Liver (tissue), 9 donors: ENCODE data around the gene CLMN. TPM values are rescaled to one million over a fixed set of nuclear protein-coding genes. Genes with fewer than 3 reads are reported as not detected.

Experiments used
- DNase-seq: peaks from one replicate; pipeline ENCODE4 v3.0.0-alpha.2; 2017; ENCODE audit warnings: low spot score
- H3K27ac ChIP-seq, 2 donors: one replicate each; pipeline ENCODE4 v1.7.0; 2013; ENCODE audit warnings: inconsistent platforms in 2 of 2, low read length in 2 of 2, control low read depth in 1 of 2, low read depth in 1 of 2, mild to moderate bottlenecking in 1 of 2
- H3K27me3 ChIP-seq, 4 donors: one replicate each; pipeline versions ENCODE4 v1.6.1 to v1.7.0; 2013; ENCODE audit warnings: low read length in 3 of 4, inconsistent platforms in 1 of 4, mild to moderate bottlenecking in 1 of 4, moderate library complexity in 1 of 4; ENCODE audit not compliant: control insufficient read depth in 4 of 4, insufficient read depth in 4 of 4
- H3K36me3 ChIP-seq, 4 donors: one replicate each; pipeline versions ENCODE4 v1.6.1 to v1.7.0; 2013; ENCODE audit warnings: low read length in 3 of 4, mild to moderate bottlenecking in 3 of 4, low read depth in 1 of 4, moderate library complexity in 1 of 4; ENCODE audit not compliant: control insufficient read depth in 4 of 4, insufficient read depth in 3 of 4
- H3K4me1 ChIP-seq, 4 donors: one replicate each; pipeline versions ENCODE4 v1.6.1 to v1.7.0; 2013; ENCODE audit warnings: low read length in 3 of 4, mild to moderate bottlenecking in 3 of 4, moderate library complexity in 1 of 4; ENCODE audit not compliant: control insufficient read depth in 4 of 4, insufficient read depth in 4 of 4
- H3K4me3 ChIP-seq, 3 donors: one replicate each; pipeline versions ENCODE4 v1.6.1 to v1.7.0; 2013; ENCODE audit warnings: low read length in 3 of 3, control low read depth in 1 of 3, low read depth in 1 of 3, mild to moderate bottlenecking in 1 of 3
- H3K9ac ChIP-seq, 2 donors: one replicate each; pipeline ENCODE4 v1.7.0; 2013; ENCODE audit warnings: low read length in 2 of 2, mild to moderate bottlenecking in 2 of 2, moderate library complexity in 2 of 2, control low read depth in 1 of 2, low read depth in 1 of 2
- H3K9me3 ChIP-seq, 4 donors: one replicate each; pipeline versions ENCODE4 v1.6.1 to v1.7.0; 2013; ENCODE audit warnings: low read length in 3 of 4; ENCODE audit not compliant: control insufficient read depth in 4 of 4
- EGR1 ChIP-seq, 2 donors: IDR thresholded peaks; 2 replicates each; pipeline ENCODE4 v1.6.1; 2016 to 2018; ENCODE audit warnings: antibody characterized with exemption in 2 of 2, low read depth in 2 of 2
- FOXA1 ChIP-seq: IDR thresholded peaks from 2 replicates; pipeline ENCODE4 v1.6.1; 2016; ENCODE audit warnings: antibody characterized with exemption
- FOXA2 ChIP-seq: IDR thresholded peaks from 2 replicates; pipeline ENCODE4 v1.6.1; 2016; ENCODE audit warnings: antibody characterized with exemption
- GABPA ChIP-seq, 2 donors: IDR thresholded peaks in 1 of 2; conservative IDR thresholded peaks in 1 of 2; 2 replicates each; pipeline ENCODE4 v1.6.1; 2016; ENCODE audit warnings: antibody characterized with exemption in 2 of 2, mild to moderate bottlenecking in 1 of 2, moderate library complexity in 1 of 2
- HNF4A ChIP-seq, 2 donors: conservative IDR thresholded peaks; 2 replicates each; pipeline ENCODE4 v1.6.1; 2016; ENCODE audit warnings: antibody characterized with exemption in 2 of 2, mild to moderate bottlenecking in 2 of 2
- HNF4G ChIP-seq: IDR thresholded peaks from 2 replicates; pipeline ENCODE4 v1.6.1; 2016; ENCODE audit warnings: antibody characterized with exemption
- JUND ChIP-seq, 2 donors: IDR thresholded peaks; 2 replicates each; pipeline ENCODE4 v1.6.1; 2016; ENCODE audit warnings: antibody characterized with exemption in 2 of 2
- NR2F2 ChIP-seq: IDR thresholded peaks from 2 replicates; pipeline ENCODE4 v1.6.1; 2016; ENCODE audit warnings: antibody characterized with exemption
- RAD21 ChIP-seq, 2 donors: IDR thresholded peaks; 2 replicates each; pipeline ENCODE4 v1.6.1; 2016; ENCODE audit warnings: antibody characterized with exemption in 2 of 2, mild to moderate bottlenecking in 2 of 2
- RXRA ChIP-seq, 2 donors: IDR thresholded peaks; 2 replicates each; pipeline ENCODE4 v1.6.1; 2017 to 2018; ENCODE audit warnings: antibody characterized with exemption in 2 of 2, mild to moderate bottlenecking in 1 of 2
- SP1 ChIP-seq: IDR thresholded peaks from 2 replicates; pipeline ENCODE4 v1.6.1; 2018; ENCODE audit warnings: antibody characterized with exemption, mild to moderate bottlenecking
- TAF1 ChIP-seq: conservative IDR thresholded peaks from 2 replicates; pipeline ENCODE4 v1.6.1; 2016; ENCODE audit warnings: antibody characterized with exemption, mild to moderate bottlenecking
- YY1 ChIP-seq: IDR thresholded peaks from 2 replicates; pipeline ENCODE4 v1.6.1; 2016; ENCODE audit warnings: antibody characterized with exemption, mild to moderate bottlenecking
- WGBS: extraction: QIAGEN DNeasy Blood & Tissue Kit; methylation state at CpG from one replicate; pipeline ENCODE4 v1.1.7; 2013; 5-methylcytosine and 5-hydroxymethylcytosine counted together
- polyA plus RNA-seq, 2 donors: library from polyadenylated mRNA; stranded (reverse) in 1 of 2; unstranded in 1 of 2; fragments of 200-250 nt in 1 of 2; fragments of >200 nt in 1 of 2; fragmentation: Nextera tagmentation in 1 of 2; extraction: Ambion mirVana in 1 of 2; gene quantifications; one replicate each; pipeline versions ENCODE4 v1.2.1 to v1.2.3, GENCODE V29; 2013 to 2015
- total RNA-seq, 2 donors: library from RNA; depleted of rRNA; stranded (reverse); fragments of >200 nt; gene quantifications; one replicate each; pipeline ENCODE4 v1.2.3, GENCODE V29; 2014
- TF ChIP-seq, protein P1 (sequence below): IDR thresholded peaks from 2 replicates; pipeline ENCODE4 v1.6.1; 2016; ENCODE audit warnings: antibody characterized with exemption, mild to moderate bottlenecking
- TF ChIP-seq, protein P2 (sequence below): IDR thresholded peaks from 2 replicates; pipeline ENCODE4 v1.6.1; 2016; ENCODE audit warnings: antibody characterized with exemption
- TF ChIP-seq, protein P3 (sequence below): IDR thresholded peaks from 2 replicates; pipeline ENCODE4 v1.6.1; 2016; ENCODE audit warnings: antibody characterized with exemption
- TF ChIP-seq, protein P4 (sequence below): fragments of 150-350 bp; IDR thresholded peaks from 2 replicates; pipeline ENCODE4 v1.5.1; 2017; ENCODE audit warnings: improper control_type of control experiment, low read depth, low read length; ENCODE audit not compliant: missing input control
- TF ChIP-seq, protein P5 (sequence below): IDR thresholded peaks from 2 replicates; pipeline ENCODE4 v1.6.1; 2016; ENCODE audit warnings: antibody characterized with exemption
- donor health status: healthy.
- donor health status: healthy.
- donor health status: healthy.
- donor health status: healthy.
- donor health status: healthy.

Gene CLMN
- total and polyA plus RNA-seq, 4 donors, result 6.0 to 41.1 (median 24.1) TPM

DNA sequence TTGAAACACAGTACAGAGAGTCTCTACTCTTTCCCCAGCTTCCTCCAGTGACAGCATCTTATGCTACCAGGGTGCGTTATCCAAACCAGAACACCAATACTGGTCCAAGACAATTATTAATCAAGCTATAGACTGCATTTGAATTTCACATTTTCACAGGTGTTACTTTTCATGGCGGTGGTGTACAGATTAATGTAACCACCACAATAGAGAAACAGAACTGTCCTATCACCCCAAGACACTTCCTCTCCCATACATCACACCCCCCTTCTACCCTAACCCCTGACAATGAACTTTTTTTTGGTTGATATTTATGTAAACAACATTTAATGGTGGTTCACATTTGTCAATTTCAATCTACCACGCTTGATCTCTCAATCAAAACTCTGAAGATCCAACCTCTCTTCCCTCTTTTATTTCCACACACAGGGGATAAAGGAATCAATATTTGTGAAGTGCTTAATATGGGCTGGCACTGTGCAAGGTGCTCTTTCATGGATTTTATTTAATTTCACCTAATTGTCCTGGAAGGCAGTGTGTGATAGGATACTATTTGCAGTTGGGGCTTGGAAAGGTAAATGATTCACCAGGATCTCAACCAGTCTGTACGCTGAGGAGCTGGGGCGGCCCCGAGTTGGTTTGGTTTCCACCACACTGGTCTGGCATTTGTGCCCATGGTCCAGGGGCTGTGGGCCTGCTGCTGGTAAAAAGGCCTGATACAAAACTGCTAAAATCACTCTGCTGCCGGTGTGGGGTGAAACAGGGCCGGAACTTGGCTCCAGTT, 107.8 kb downstream of the CLMN start:
- DNase-seq, result no peak
- 45% methylated on average over 8 of the region's 8 CpGs for WGBS
- H3K27ac ChIP-seq, result peak overlapping the region; percentile 73 to 84
- H3K36me3 ChIP-seq, result peaks cover 0 to 7% (median 3%) of the 10 kb centered on the region in 4 donors
- H3K27me3 ChIP-seq, result no peaks in the 10 kb centered on the region
- no peak overlapping the region for H3K4me3 ChIP-seq
- TF ChIP-seq FOXA1 (no peak), NR2F2 (no peak), YY1 (peak; percentile 37), TAF1 (peak; percentile 57), GABPA (IDR thresholded peaks at IDR 0.05 in 1 of 2, conservative IDR thresholded peaks at IDR 0.05 in 1 of 2) (no peak), RAD21 (IDR thresholded peaks at IDR 0.05) (peak in 1 of 2 donors; percentile 59), JUND (IDR thresholded peaks at IDR 0.05) (peak in 1 of 2 donors; percentile 25), HNF4A (conservative IDR thresholded peaks at IDR 0.05) (peak; percentile 56 to 58), SP1 (peak; percentile 76), HNF4G (no peak), EGR1 (IDR thresholded peaks at IDR 0.05; ENCODE audit: low read depth in 2 of 2) (peak in 1 of 2 donors; percentile 10), FOXA2 (no peak), RXRA (IDR thresholded peaks at IDR 0.05) (peak; percentile 68 to 74)
- TF ChIP-seq, protein P1, sequence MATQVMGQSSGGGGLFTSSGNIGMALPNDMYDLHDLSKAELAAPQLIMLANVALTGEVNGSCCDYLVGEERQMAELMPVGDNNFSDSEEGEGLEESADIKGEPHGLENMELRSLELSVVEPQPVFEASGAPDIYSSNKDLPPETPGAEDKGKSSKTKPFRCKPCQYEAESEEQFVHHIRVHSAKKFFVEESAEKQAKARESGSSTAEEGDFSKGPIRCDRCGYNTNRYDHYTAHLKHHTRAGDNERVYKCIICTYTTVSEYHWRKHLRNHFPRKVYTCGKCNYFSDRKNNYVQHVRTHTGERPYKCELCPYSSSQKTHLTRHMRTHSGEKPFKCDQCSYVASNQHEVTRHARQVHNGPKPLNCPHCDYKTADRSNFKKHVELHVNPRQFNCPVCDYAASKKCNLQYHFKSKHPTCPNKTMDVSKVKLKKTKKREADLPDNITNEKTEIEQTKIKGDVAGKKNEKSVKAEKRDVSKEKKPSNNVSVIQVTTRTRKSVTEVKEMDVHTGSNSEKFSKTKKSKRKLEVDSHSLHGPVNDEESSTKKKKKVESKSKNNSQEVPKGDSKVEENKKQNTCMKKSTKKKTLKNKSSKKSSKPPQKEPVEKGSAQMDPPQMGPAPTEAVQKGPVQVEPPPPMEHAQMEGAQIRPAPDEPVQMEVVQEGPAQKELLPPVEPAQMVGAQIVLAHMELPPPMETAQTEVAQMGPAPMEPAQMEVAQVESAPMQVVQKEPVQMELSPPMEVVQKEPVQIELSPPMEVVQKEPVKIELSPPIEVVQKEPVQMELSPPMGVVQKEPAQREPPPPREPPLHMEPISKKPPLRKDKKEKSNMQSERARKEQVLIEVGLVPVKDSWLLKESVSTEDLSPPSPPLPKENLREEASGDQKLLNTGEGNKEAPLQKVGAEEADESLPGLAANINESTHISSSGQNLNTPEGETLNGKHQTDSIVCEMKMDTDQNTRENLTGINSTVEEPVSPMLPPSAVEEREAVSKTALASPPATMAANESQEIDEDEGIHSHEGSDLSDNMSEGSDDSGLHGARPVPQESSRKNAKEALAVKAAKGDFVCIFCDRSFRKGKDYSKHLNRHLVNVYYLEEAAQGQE, result peak; percentile 40
- TF ChIP-seq, protein P2, sequence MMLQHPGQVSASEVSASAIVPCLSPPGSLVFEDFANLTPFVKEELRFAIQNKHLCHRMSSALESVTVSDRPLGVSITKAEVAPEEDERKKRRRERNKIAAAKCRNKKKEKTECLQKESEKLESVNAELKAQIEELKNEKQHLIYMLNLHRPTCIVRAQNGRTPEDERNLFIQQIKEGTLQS, result no peak
- TF ChIP-seq, protein P3, sequence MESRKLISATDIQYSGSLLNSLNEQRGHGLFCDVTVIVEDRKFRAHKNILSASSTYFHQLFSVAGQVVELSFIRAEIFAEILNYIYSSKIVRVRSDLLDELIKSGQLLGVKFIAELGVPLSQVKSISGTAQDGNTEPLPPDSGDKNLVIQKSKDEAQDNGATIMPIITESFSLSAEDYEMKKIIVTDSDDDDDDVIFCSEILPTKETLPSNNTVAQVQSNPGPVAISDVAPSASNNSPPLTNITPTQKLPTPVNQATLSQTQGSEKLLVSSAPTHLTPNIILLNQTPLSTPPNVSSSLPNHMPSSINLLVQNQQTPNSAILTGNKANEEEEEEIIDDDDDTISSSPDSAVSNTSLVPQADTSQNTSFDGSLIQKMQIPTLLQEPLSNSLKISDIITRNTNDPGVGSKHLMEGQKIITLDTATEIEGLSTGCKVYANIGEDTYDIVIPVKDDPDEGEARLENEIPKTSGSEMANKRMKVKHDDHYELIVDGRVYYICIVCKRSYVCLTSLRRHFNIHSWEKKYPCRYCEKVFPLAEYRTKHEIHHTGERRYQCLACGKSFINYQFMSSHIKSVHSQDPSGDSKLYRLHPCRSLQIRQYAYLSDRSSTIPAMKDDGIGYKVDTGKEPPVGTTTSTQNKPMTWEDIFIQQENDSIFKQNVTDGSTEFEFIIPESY, result no peak
- TF ChIP-seq, protein P4, sequence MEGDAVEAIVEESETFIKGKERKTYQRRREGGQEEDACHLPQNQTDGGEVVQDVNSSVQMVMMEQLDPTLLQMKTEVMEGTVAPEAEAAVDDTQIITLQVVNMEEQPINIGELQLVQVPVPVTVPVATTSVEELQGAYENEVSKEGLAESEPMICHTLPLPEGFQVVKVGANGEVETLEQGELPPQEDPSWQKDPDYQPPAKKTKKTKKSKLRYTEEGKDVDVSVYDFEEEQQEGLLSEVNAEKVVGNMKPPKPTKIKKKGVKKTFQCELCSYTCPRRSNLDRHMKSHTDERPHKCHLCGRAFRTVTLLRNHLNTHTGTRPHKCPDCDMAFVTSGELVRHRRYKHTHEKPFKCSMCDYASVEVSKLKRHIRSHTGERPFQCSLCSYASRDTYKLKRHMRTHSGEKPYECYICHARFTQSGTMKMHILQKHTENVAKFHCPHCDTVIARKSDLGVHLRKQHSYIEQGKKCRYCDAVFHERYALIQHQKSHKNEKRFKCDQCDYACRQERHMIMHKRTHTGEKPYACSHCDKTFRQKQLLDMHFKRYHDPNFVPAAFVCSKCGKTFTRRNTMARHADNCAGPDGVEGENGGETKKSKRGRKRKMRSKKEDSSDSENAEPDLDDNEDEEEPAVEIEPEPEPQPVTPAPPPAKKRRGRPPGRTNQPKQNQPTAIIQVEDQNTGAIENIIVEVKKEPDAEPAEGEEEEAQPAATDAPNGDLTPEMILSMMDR, result no peak
- TF ChIP-seq, protein P5, sequence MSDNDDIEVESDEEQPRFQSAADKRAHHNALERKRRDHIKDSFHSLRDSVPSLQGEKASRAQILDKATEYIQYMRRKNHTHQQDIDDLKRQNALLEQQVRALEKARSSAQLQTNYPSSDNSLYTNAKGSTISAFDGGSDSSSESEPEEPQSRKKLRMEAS, result peak; percentile 25
- H3K9me3 ChIP-seq, result no peaks in the 10 kb centered on the region
- H3K4me1 ChIP-seq, result peaks cover 9 to 31% (median 25%) of the 10 kb centered on the region in 4 donors
- no peak overlapping the region for H3K9ac ChIP-seq
